HG03442 (cell line): ENCODE data around the gene RAB43.
"Not testable (repeated sequence)": the region's sequence is repeated elsewhere in the genome, so short reads cannot be mapped to it uniquely, and the experiment has no call there.

ENCODE experiments used
- ATAC-seq: cut with Tn5 transposase; IDR thresholded peaks from one replicate; pipeline ENCODE4 v1.9.1; 2021; ENCODE audit warnings: mild to moderate bottlenecking, moderate library complexity; ENCODE audit not compliant: unreplicated experiment

Gene RAB43

DNA sequence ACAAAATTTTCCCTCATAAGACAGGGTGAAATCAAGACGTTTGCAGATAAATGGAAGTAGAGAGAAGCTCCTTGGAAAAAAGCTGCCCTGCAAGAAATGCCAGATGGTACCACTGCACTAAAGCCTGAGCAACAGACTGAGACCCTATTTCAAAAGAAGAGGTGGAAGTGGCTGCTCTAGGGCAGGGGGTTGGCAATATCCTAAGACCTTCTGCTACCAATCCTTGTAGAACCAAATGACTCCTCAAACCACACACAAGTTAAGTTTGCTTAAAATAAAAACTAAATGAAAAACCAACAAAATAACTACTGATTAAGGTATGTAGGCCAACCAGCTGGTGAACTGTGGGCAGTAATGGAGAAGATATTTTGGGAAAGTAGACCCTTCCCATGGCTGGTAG lies 21.3 kb downstream of the RAB43 start:
- no peak for ATAC-seq

DNA sequence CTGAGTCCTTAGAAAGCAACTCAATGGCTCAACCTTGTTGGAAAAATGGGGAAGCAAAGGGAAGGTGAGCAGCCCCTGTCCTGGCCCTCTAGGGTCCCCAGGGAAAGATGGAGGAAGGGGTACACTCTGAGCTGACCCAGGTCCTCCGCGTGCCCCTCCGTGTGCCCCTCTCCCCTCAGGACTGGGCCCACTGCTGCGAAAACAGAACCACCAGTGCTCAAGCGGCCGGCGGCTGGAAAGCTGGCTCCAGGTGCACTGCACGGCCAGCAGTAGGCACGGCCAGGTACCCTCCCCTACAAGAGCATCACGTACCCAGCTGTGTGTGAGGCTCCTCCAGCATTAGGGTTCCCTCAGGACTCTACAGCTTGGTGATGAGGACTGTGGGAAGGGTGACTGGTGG lies 26.3 kb downstream of the RAB43 start:
- no peak for ATAC-seq

DNA sequence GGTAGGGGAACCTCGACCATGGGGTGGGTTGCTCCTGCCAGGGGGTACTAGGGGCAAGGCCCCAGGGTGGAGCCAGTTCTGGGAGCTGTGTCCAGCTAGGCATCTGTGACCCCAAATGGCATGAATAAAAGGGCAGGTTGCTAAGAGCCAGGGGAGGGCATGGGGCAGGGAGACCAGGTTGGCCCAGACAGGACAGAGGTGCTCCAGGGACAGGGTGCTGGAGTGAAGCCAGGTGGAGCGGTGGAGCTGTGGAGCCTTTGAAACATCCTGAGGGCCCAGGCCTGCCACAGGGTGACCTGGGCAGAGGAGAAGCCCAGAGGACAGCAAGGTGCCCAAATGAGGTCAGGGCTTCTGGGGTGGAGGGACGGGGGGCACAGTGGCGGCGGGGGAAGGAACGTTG lies 33.3 kb downstream of the RAB43 start:
- not testable (repeated sequence) for ATAC-seq

GRCh38 chr3:129087904-129088303 lies 33.7 kb downstream of the RAB43 start:
- ATAC-seq: not testable (repeated sequence)

DNA sequence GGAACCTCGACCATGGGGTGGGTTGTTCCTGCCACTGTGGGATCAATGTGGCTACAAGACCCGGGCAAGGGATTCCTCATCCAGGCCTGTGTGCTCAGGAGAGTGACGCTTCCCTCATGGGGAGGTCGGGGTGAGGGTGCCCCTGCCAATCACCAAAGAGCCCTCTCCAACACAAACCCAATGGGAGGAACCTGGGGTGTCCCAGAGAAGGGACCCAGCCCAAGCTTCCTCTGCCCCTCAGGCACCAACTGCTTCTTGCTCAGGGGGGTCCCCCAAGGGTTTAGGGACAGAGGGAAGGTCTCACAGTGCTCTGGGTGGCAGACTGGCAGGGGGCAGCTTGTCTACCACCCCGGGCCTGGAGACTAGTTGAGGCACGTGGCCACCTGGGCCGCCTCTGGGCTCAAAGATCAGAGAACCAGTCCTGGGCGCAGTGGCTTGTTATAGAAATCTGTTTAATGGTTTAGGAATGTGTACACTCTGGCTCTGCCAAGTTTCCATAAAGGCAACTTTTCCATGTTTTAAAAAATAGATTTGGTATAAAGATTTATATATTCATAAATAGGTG lies 34.4 kb downstream of the RAB43 start:
- no peak for ATAC-seq

- ATAC-seq: no peak
Measured at GRCh38 chr3:129085818-129086217, 35.8 kb downstream of the RAB43 start.

DNA sequence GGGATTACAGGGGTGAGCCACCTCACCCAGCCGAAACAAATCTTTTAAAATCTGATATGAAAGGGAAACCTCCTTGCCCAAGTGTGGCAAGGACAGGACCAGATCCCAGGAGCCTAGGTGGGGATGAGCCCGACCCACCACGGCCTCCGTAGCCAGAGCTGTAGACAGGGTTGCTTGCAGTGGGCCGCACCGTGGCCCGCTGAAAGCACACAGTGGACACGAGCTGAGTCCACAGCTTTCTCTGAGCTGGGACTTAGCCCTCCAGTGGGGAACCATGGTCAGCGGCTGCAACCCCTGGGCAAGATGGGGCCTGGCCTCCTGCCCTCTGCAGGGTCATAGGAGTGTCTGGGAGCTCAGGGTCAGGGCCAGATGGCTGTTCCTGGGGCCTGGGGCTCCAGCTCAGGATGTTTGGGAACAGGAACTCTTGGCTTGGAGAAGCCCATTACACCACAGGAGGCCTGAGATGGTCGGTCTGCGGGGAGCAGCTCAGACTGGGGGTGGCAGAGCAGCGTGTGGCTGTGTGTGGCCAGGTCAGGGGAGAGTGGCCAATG lies 36.4 kb downstream of the RAB43 start:
- no peak for ATAC-seq

GRCh38 chr3:129084501-129084900 lies 37.1 kb downstream of the RAB43 start:
- ATAC-seq: no peak

DNA sequence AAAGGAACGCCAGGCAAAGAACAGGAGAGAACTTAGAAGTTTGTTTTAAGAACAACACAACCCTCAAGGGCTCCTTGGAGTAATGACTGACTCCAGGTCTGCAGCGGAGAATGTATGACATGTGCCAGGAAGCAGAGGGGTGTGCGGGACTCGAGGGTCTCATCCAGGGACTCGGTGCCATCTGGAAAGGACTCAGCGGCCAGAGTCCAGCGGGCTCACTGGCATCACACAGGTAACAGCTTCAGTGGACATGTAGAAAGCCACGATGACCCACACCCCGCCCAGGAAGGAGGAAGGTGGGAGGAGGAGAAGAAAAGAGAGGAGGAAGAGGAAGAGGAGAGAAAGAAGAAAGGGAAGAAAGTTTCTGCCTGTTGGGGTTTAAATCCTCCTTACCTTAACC lies 39.6 kb downstream of the RAB43 start:
- no peak for ATAC-seq

DNA sequence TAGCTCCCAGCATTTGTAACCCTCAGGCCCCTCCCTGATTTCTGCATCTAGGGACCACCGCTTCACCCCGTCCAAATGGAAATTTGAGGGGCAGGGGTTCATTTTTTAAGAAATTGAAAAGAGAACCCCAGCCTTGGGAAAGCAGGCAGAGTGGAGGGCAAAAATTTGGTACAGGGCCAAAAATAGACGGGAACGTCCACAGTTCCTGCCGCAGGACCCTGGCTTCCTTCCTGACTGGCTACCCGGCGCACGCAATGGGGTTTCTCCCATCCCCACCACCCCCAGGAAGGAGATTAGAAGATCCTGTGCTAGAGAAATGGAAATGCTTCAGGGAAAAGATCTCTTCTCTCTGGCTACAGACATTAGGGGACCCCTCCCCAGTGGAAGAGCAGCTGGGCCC lies 40.1 kb downstream of the RAB43 start:
- ATAC-seq: no peak

GRCh38 chr3:129078510-129078909 lies 43.1 kb downstream of the RAB43 start:
- no peak for ATAC-seq

- no peak for ATAC-seq
Measured at GRCh38 chr3:129077222-129077621, 44.4 kb downstream of the RAB43 start.

- ATAC-seq: no peak
Measured at GRCh38 chr3:129070086-129070885, 51.3 kb downstream of the RAB43 start.

GRCh38 chr3:129069313-129070085 lies 52.1 kb downstream of the RAB43 start:
- not testable (repeated sequence) for ATAC-seq

- no peak for ATAC-seq
Measured at GRCh38 chr3:129068291-129068886, 53.2 kb downstream of the RAB43 start.

DNA sequence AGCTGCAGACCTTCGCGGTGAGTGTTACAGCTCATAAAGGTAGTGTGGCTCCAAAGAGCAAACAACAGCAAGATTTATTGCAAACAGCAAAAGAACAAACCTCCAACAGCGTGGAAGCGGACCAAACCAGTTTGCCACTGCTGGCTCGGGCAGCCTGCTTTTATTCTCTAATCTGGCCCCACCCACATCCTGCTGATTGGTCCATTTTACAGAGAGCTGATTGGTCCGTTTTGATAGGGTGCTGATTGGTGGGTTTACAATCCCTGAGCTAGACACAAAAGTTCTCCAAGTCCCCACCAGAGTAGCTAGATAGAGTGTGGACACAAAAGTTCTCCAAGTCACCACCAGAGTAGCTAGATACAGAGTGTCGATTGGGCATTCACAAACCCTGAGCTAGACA lies 53.9 kb downstream of the RAB43 start:
- ATAC-seq: not testable (repeated sequence)

DNA sequence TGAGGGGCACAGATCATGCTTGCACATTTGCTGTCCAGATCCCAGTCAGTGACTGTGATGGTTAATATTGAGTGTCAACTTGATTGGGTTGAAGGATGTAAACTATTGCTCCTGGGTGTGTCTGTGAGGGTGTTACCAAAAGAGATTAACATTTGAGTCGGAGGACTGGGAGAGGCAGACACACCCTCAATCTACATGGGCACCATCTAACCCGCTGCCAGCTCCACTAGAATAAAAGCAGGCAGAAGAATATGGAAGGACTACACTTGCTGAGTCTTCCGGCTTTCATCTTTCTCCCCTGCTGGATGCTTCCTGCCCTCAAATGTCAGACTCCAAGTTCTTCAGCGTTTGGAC lies 55.9 kb downstream of the RAB43 start:
- ATAC-seq: no peak

DNA sequence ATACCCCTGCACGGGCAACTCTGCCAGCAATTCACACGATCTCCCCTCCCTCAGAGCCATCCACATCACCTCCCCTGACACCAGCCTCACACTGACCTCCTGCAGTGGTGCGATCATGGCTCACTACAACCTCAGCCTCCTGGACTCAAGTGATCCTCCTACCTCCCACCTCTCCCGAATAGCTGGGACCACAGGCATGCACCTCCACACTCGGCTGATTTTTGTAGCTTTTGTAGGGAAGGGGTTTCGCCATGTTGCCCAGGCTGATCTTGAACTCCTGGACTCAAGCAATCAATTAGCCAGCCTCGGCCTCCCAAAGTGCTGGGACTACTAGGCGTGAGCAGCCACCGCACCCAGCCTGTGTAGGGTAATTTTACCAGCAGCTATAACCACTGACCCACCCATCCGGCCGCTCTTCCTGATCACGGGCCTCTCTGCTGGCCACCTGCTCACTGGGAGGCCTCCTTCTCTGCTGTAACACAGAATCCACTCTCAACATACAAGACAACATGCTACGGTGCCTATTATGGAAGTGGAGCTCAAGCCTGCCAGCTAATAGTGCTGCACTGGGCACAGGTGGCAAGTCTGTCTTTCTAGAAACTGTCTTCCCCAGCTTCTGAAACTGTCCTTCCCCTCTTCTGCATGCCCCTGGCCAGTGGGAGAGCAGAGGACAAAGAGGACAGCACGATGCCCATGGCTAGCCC lies 56.4 kb downstream of the RAB43 start:
- no peak for ATAC-seq

DNA sequence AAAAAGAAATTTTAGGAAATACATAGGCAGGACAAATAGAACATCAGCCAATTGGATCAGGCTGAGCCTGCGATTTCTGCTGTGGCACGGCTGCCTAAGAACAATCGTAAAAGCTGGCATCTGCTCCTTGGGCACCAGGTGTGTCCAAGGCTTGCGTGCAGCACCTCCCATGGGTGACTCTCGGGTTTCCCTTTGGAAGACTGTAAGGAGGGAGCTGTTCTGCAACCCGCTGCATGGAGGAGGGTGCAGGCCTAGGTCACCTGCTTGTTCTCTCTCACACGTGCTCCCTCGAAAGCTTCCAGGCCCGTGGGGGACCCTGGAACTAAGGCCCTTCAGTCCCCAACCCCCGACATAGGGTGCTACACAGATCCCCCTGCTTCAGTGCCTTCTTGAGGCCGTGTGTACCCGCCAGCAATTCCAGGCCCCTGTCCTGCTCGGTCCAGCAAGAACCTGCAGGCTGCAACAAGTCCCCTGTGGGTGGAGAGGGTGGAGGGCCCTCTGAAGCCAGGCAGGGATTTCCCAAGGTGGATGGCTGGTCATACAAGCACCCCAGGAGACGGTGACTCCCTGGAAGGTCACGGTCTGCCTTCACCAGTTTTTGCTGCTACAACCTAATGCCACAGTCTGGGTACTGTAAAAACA lies 57.6 kb downstream of the RAB43 start:
- ATAC-seq: no peak

- ATAC-seq: no peak
Measured at GRCh38 chr3:129063091-129063640, 58.4 kb downstream of the RAB43 start.
